ENCODE measurements around the gene LAMA2. TPM values are rescaled to one million over a fixed set of nuclear protein-coding genes. Genes with fewer than 3 reads are reported as not detected.

LAMA2 gene
- total and polyA plus RNA-seq, 2 donors (not counting 3 experiments of a cell fraction or from before 2014, with no cell fraction given), result 0.51 to 0.75 TPM

GRCh38 chr6:129351807-129352206, 468.9 kb downstream of the LAMA2 start:
- ChIA-PET POLR2A (no interaction called here), CTCF (interaction anchor here (1.1 to 2.0 kb wide), 4 partner anchors 8 to 40 kb away, joined by 3 to 16 read pairs (median 4); no protein-coding TSS in a partner anchor)
- Histone ChIP-seq H3K36me3 (ENCODE audit: control insufficient read depth in 2 of 2, extremely low read depth in 1 of 2, insufficient read depth in 2 of 2, low read length in 2 of 2) (no peaks in the 10 kb centered on the region), H3K4me3 (replicated peaks in 1 of 3; ENCODE audit: insufficient read depth in 1 of 3, low read depth in 1 of 3, low read length in 3 of 3) (no peak overlapping the region), H3K27ac (ENCODE audit: insufficient read depth, low read depth, low read length) (no peak overlapping the region), H3K9me1 (replicated peaks; ENCODE audit: control insufficient read depth, extremely low read depth, insufficient read depth, low read length) (no peaks in the 10 kb centered on the region), H3K9ac (replicated peaks; ENCODE audit: extremely low read depth, insufficient read depth, low read length) (no peak overlapping the region), H3K79me2 (ENCODE audit: control insufficient read depth, insufficient read depth, low read length) (no peaks in the 10 kb centered on the region), H2AFZ (ENCODE audit: low read depth, low read length) (no peak overlapping the region), H3K4me1 (ENCODE audit: control insufficient read depth, extremely low read depth, insufficient read depth, low read length) (peaks cover 11% of the 10 kb centered on the region), H3K4me2 (ENCODE audit: insufficient read depth, low read length) (no peak overlapping the region), H3K9me3 (replicated peaks; ENCODE audit: control insufficient read depth, insufficient read depth, low read length) (no peaks in the 10 kb centered on the region), H3K27me3 (ENCODE audit: control insufficient read depth in 2 of 2, insufficient read depth in 2 of 2, low read length in 2 of 2) (no peaks in the 10 kb centered on the region), H4K20me1 (replicated peaks; ENCODE audit: control insufficient read depth, extremely low read depth, insufficient read depth, low read length) (no peaks in the 10 kb centered on the region)
- dilution Hi-C loops (cut with MboI; ENCODE audit: extremely low pct_ligation_motif_present, low sequenced_read_pairs), result no loop called here
- TF ChIP-seq MAX (IDR thresholded peaks at IDR 0.05; ENCODE audit: insufficient read depth, insufficient read length), result no peak
- TF ChIP-seq MYC (IDR thresholded peaks at IDR 0.05; ENCODE audit: low read depth, low read length), result no peak
- no peak for TF ChIP-seq POLR2A (IDR thresholded peaks at IDR 0.05; ENCODE audit: low read depth, low read length)
- TF ChIP-seq EZH2 (IDR thresholded peaks at IDR 0.05; ENCODE audit: borderline replicate concordance, low read depth, low read length, severe bottlenecking), result no peak
- no peak for TF ChIP-seq GATA2 (IDR thresholded peaks at IDR 0.05; ENCODE audit: insufficient read depth, insufficient read length, low read depth, low read length)
- TF ChIP-seq FOS (IDR thresholded peaks at IDR 0.05; ENCODE audit: borderline replicate concordance, insufficient read depth, low read length), result no peak
- no peak for TF ChIP-seq CTCF (IDR thresholded peaks at IDR 0.05; ENCODE audit: extremely low read depth in 1 of 2, insufficient read depth in 1 of 2, low read depth in 1 of 2, low read length in 2 of 2)
- no peak for TF ChIP-seq POLR2AphosphoS5 (IDR thresholded peaks at IDR 0.05; ENCODE audit: insufficient read depth, low read depth, low read length)
- peak; percentile 24 for DNase-seq (ENCODE audit: low read depth, low spot score)
- FAIRE-seq, result no peak
- intact Hi-C loops (cut with micrococcal nuclease), result no loop called here
- BruUV-seq (replicated peaks), result no TSS peak

All from endothelial cell of umbilical vein (primary cell).